GM18870 (cell line): ENCODE measurements around the gene HDHD5.

Experiments used
- ATAC-seq: cut with Tn5 transposase; IDR thresholded peaks from one replicate; pipeline ENCODE4 v1.9.1; 2021; ENCODE audit warnings: moderate library complexity; ENCODE audit not compliant: unreplicated experiment

Gene HDHD5

DNA sequence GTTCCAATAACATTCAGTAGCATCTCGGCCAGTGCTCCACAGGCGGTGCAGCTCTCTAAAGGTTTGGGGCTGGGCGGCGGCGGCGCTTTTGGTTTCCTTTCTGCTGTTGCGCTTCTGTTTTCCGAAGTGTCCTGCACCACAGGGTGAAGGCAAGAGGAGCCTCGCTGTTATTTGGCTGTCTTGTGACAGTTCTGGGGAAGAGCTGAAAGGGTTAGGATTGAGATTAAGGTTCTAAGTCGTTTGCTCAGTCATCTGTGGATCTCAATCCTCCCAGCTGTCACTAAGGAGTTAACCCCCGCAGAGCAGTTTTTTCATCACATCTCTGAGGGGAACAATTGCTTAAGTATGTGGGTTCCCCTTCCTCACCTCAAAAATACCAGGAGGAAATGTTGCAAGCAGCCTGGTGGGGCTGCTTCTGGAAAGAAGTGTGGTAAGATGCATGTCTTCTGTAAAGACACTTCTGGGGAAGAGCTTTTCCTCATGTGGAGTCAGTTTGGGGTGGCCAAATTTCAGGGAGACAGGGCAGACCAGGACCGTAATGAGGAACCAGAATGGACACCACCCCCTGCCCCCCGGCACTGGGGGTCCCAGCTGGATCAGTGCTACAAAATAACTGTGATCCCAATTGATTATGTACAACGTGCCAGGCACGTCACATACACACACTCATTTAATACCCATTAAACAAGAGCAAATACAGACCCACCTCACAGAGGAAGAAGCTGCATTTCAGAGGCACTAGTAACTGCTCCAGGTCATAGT is 52.1 kb downstream of the HDHD5 start:
- no peak for ATAC-seq

DNA sequence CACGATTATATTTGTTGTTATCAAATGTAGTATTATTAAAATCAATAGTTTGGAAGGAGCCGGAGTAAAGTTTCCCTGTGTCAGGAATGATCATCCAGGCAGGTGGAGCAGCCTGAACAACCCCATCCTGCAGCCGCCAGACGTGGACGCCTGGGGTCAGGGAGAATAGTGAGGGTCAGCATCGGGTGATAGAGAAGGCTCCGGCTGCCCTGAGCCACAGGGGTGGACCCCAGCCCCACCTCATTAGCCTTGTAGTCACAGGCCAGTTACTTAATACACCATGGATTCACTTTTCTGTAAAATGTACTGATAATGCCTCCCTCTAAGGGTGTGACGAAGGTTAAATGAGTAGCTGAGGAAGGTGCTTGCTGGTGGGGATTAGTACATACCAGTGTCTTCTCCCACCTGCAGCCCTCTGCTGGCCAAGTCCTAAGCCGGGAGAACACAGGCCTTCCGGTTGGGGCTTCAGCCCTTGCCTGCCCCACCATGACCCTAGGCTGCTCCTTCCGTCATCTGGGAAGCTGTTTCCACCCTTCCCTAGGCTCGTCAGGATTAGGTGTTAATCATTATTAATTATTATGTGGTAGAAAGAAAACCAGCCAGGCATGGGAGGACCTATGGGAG is 52.8 kb downstream of the HDHD5 start:
- no peak for ATAC-seq

DNA sequence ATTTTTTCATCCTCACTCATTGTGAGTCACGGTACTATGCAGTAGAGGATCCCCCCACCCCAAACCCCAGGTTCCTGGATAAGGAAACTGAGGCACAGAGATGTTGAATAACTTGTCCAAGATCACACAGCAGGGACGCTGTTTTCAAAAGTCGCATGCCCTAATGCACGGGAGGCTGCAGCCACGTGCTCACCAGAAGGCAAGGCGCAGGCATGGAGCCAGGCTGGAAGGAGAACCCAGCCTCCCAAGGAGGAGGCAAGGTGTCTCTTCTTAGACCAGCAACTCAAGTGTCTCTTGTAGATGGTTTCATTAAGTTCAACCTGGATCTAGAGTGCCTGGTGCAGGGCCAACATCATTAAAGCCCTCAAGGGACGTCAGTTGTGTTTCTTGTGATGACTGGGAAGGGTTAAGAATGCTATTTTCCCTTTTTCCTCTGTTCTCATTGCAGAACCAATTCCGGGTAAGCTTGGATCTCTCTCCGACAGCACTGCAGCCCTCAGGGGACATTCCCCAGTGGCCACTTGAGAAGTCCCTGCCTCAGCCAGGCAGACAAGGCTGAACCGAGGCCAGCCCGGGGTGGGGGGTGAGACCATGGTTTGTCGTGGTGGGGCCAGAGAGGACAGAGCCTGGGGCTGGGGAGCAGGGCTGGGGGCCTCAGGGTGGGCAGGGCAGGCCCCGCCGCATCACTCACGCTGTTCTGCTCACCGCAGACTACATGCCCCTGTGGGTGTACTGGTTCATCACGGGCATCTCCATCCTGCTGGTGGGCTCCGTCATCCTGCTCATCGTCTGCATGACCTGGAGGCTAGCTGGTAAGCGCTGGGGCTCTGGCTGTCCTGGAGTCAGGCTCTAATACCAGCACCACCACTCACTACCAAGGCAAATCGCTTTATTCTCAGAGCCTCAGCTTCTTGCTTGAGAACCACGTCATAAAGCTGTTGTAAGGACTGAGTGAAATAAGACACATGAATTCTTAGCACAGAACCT is 53.6 kb downstream of the HDHD5 start:
- ATAC-seq = no peak

DNA sequence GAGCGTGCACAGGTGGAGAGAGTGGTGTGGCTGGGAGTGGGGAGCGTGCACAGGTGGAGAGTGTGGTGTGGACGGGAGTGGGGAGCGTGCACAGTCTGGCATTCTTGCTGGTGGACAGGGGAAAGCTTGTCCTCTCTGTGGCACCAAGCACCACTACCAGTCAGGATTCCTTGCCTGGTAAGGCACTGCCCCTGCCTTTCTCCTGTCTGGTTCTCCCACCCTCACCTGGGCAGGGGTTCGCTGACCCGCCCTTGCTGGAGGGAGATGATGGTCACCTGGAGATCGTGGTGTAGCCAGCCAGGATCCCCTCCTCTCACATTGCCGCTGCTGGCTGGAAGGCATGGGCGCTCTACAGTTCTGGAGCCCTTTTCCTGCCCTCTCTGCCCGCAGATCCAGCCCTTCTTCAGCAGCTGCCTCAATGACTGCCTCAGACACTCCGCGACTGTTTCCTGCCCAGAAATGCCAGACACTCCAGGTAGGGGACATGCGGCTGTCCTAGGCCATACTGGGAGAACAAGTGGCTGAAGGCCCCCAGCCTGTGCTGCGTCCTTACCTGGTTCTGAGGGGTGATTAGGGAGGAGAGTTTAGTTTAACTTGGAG is 54.6 kb downstream of the HDHD5 start:
- ATAC-seq = no peak

DNA sequence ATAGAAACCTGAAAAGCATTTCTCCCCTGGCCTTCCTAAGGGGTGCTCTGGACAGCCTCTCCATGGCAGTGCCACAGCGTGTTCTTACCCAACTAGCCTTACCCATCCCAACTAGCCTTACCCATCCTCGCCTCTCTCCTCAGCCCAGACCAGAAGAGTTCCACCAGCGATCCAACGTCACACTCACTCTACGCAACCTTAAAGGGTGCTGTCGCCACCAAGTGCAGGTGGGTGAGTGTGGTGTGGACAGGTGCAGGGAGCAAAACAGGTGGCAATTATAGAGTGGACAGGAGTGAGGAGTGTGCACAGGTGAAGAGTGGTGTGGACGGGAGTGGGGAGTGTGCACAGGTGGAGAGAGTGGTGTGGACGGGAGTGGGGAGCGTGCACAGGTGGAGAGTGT is 55.7 kb downstream of the HDHD5 start:
- no peak for ATAC-seq

DNA sequence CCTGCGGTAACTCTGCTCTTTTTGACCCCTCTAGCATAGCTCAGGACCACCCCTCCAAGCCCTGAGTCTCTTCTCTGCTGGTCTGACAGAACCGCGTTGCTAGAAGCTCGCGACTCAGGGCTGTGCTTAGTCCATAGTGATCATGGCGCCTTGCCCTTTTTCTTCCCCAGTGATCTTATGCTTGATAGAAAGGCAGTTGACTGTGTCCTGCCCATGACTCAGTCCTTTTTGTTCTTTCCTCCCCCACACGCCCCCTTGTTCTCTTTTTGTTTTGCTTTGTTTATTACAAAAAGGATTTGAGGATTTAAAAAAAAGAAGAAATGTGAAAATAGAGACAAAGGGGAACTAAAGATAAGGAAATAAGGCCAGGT is 56.8 kb downstream of the HDHD5 start:
- no peak for ATAC-seq

DNA sequence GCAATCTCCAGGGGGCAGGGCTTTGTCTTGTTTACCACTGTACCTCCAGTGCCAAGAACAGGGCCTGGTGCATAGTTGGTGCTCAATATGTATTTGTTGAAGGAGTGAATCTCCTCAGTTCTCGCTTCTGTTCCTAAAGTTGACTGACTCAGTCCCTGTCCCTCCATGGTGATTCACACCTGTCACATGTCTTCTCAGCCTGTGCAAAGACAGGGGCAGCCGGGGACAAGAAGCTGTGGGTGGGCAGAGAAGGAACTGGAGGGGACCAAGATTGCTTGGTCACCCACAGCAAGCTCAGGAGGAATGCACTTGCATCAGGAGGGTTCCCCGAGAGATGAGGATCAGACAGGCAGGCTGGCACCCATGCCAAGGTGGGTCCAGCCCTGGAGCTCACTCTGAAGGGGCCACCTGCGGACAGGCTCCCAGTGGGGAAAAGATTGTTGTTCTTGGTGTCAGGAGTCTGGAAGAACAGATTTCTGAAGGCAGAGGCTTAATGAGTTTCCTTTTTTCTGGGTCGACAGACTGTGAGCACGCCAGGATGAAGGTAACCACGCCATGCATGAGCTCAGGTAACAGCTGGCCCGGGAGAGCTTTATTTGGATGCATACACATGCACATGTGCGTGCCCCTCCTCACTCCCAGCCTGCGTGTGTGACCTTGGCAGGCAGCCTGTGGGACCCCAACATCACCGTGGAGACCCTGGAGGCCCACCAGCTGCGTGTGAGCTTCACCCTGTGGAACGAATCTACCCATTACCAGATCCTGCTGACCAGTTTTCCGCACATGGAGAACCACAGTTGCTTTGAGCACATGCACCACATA is 57.4 kb downstream of the HDHD5 start:
- no peak for ATAC-seq

DNA sequence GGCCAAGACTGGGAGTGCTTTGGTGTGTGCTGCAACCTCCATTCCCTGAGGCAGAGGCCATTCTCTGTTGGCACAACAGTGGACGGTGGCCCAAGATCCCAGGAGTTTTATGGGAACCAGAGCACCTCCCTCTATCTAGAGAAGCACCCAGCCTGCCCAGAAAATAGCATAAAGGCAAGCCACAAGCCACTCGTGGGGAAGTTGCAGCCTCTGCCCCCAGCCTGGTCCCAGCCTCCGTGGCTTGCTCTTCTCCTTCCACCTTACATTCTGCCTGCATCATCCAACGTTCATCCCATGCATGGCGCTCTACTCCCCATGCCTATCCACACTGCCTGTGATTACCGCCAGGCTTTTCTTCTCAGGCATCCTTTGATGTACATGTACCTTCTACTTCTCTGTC is 58.5 kb downstream of the HDHD5 start:
- ATAC-seq = no peak

DNA sequence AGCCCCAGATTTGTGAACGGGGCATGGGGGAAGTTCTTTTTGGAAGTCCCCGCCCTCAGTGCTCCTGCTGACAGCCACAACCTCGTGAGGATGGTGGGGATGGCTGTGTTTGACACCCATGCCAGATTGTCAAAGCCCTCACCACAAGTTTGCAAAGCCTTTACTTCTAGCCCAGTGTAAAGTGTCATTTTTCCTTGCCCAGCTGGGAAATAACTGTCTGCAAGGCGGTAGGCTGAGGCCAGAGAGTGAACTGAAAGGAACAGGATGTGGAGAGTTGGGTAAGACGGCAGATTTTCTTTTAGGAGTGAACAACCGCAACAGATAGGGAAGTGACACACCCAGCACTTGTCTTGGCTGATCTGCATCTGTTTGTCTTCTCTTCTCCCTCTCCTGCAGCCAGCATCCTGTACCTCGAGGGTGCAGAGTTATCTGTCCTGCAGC is 60.7 kb downstream of the HDHD5 start:
- no peak for ATAC-seq

DNA sequence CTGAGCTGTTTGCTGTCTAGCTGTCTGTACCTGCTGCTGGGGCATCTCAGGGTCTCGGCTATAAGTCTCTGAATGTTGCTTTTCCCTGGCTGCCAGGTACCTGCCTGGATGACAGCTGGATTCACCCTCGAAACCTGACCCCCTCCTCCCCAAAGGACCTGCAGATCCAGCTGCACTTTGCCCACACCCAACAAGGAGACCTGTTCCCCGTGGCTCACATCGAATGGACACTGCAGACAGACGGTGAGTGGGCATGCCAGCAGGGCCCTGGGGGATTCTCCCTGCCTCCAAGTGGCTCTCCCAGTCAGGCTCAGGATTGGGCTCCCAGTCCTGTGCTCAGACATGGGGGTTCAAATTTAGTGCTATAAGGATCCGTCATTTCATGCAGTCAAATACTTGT is 61.4 kb downstream of the HDHD5 start:
- ATAC-seq = no peak

DNA sequence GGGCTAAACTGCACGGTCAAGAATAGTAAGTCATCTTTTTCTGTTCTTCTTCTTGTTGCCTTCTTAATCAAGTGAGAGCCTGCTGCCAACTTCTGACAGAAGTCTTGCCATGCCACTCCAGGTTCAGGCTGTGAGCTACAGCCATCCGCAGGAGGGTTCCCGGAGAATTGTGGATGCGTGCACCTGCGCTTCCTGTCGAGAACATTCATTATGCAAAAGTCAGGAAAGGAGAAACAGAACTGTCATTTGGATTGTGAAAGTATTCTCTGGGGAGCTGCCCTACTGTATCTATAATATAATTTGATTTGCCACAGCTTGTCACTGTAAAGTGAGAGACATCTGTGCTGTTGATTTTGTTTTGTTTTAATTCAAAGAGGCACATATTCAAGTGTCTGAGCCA is 62.0 kb downstream of the HDHD5 start:
- no peak for ATAC-seq

DNA sequence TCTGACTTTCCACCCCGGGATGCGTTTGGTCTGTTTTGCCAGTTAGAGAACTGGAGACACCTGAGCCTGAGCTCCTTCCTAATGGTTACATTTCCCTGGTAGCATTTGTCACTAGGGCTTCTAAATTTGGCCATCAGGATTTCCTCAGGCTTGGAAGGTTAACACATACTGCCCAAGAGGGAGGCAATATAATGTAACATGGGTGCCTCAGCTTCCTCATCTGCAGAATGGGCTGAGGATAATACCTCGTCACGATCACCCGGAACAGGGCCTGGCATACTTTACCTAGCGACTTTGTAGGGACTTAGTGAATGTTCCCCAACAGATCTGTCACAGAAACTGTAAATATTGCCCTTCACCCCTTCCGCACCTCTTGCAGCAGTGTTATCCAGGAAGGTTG is 63.0 kb downstream of the HDHD5 start:
- ATAC-seq = no peak

DNA sequence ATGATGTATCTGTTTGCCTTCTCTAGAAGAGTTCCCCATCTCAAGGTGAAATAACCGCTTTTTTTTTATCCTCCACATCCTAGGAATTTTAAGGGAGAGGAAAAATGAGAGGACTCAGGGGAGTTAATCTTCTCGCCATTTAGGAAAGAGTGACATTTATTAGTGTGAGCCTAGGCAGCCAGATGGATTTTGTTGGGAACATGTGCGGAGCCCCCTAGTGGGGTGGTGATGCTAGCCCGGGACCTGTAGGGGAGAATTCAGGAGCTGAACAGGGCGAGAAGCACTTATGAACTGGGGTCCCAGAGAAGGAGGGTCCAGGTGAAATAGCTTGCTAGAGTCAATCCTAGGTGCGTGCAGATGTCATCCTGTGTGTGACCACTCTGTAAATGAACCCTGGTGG is 63.5 kb downstream of the HDHD5 start:
- no peak for ATAC-seq

DNA sequence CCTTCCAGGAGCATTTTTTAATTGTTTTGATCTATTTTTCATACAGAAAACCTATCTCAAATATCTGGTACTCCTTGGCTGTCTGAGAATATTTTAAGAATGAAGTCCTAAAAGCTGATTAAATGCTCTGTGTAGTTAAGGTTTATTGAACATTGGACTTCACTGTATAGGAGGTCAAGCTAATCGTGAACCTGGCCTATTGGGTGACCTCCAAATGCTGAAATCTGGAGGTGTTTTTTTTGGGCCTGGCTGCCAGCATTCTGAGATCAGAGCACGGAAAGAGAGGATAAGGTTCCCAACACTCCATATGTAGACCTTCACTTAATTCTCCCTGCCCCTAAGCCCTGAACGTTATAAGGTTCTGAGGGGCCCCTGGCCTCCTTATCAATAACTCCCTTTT is 66.0 kb downstream of the HDHD5 start:
- no peak for ATAC-seq

DNA sequence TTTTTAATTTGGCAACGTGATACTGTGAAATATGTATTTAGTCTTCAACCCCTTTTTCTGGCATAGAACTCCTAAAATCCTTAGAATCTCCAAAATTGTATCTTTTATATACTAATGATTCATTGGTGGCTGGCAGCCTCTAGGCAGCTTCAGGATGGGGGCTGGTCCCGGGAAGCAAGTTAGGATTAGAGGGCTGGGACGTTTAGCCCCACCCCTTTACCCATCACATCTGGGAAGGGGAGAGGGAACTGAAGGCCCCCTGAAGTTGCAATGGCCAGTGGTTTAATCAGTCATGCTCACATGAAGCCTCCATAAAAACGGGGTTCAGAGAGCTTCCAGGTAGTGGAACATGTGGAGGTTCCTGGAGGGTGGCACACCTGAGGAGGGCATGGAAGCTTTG is 67.2 kb downstream of the HDHD5 start:
- no peak for ATAC-seq

DNA sequence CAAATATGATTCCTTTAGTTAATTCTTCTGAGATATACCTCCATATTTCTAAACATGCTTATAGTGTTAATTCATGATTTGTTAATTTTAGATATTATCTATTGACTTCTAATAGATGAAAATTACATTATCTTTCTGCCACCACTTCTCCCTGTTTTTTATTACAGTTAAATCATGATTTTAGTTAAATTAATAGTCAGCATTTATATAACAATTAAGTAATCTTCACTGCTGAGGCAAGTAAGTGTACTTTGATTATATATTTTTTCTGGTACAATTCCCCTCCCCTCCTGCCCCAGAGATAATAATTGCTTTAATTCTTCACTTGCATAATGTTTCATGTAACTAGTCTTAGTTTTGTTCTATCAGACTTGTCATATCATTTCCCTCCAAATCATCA is 68.5 kb downstream of the HDHD5 start:
- no peak for ATAC-seq
